ENCODE data around the gene L3HYPDH.

Gene L3HYPDH

DNA sequence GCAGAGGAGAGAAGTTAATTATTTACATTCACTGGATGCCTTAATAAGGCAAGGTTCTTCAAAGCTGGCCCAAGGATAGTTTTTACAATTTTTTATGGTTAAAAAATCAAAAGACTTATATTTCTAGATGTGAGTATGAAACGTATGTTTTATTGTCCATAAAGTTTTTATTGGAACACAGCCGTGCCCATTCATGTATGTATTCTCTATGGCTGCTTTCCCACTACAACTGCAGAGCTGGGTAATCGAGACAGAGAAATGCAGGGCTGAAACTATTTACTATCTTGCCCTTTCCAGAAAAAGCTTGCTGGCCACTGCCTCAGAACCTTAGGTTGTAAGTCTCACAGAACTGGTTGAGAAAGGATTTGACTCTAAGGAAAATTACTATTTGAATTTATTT, 16.5 kb upstream of the L3HYPDH start:
- TF ChIP-seq, protein P1, sequence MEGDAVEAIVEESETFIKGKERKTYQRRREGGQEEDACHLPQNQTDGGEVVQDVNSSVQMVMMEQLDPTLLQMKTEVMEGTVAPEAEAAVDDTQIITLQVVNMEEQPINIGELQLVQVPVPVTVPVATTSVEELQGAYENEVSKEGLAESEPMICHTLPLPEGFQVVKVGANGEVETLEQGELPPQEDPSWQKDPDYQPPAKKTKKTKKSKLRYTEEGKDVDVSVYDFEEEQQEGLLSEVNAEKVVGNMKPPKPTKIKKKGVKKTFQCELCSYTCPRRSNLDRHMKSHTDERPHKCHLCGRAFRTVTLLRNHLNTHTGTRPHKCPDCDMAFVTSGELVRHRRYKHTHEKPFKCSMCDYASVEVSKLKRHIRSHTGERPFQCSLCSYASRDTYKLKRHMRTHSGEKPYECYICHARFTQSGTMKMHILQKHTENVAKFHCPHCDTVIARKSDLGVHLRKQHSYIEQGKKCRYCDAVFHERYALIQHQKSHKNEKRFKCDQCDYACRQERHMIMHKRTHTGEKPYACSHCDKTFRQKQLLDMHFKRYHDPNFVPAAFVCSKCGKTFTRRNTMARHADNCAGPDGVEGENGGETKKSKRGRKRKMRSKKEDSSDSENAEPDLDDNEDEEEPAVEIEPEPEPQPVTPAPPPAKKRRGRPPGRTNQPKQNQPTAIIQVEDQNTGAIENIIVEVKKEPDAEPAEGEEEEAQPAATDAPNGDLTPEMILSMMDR (IDR thresholded peaks at IDR 0.05; ENCODE audit: control extremely low read depth, extremely low read depth, low read depth, missing control alignments): no peak
- no peak for DNase-seq (ENCODE audit: extremely low spot score)
- ChIA-PET POLR2A (no interaction called here), CTCF (interaction anchor here (1.6 to 1.8 kb wide), 2 partner anchors 76 to 427 kb away, joined by 3 to 10 read pairs; partner anchors contain the start of gene CCDC175)

DNA sequence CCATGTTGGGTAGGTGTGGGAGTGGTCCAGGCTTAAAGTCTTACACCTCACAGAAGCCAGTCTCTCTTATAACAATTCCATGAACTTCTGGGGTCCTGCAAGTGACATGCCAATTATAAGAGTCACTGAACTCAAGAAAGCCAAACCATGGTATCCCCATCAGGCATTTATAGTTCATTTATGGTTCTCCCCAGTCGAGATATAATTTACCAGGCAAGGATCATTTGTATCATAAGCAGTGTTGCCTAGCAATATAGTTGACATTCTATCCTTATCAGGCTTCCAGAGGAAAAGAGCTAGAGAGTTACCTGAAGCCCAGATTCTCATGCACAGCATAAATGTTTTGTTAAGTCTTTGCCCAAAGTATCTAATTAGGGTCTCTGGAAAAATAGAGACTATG, 8.2 kb upstream of the L3HYPDH start:
- POLR2A ChIA-PET: no interaction called here
- DNase-seq (ENCODE audit: extremely low spot score): no peak
- TF ChIP-seq, protein P1 (IDR thresholded peaks at IDR 0.05; ENCODE audit: control extremely low read depth, extremely low read depth, low read depth, missing control alignments): no peak
- CTCF ChIA-PET: interaction anchor here (1.0 to 2.1 kb wide), 4 partner anchors 8 to 84 kb away, joined by 3 to 10 read pairs (median 6); partner anchors contain the start of genes CCDC175, JKAMP and L3HYPDH

DNA sequence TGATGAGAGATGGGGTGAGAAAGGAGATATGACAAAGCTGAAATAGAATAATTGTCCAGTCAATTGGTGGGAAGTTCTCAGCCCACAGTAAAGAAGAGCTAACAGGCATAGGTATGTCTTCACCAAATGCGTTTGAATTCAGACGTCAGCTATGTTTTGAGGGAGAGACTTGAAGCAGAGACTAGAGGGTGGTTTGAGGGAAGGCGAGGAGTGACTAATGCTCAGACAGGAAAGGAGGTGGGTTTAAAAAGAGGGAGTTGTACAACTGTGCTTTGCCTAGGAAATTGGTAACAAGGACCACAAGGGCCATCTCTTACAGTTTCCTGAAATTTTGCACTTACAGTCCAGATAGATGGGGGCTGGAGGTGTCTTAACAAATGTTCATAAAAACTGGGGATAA, 6.5 kb upstream of the L3HYPDH start:
- TF ChIP-seq, protein P1 (IDR thresholded peaks at IDR 0.05; ENCODE audit: control extremely low read depth, extremely low read depth, low read depth, missing control alignments): no peak
- ChIA-PET POLR2A (no interaction called here), CTCF (interaction anchor here (1.0 to 1.3 kb wide), 2 partner anchors 16 to 86 kb away, joined by 3 read pairs; no protein-coding TSS in a partner anchor)
- no peak for DNase-seq (ENCODE audit: extremely low spot score)

DNA sequence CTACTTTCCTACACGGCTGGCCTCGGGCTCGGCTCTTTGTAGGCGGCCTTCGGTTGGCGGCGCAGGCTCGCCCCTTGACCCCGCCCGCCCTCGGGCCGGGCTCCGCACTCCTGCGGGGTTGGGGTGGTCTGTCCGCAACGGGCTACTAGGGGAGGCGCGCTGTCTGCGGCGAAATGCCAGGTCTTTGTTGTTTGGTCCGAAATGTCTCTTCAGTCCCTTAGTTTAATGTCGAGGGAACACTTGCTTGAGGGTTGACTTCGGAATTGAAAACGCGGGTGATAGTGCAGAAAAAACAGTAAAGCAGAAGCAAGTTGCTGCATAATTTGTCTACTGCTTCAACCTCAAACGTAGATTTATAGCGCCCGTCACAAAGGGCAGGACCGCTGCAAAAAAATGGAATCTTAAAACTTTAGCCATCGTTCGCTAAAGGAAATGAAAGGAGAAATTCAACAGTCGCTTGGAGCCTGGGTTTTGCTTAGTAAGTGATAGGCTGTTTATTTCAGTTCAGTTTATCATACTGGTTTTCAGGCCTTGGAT, 499 bp upstream of the L3HYPDH start:
- CTCF ChIA-PET: interaction anchor here (0.9 to 3.9 kb wide), 13 partner anchors 9 to 296 kb away, joined by 3 to 34 read pairs (median 4); partner anchors contain the start of genes CCDC175, DAAM1 and GPR135
- POLR2A ChIA-PET: interaction anchor here (0.5 to 0.9 kb wide), 2 partner anchors 63 to 720 kb away, joined by 3 read pairs; no protein-coding TSS in a partner anchor
- TF ChIP-seq, protein P1 (IDR thresholded peaks at IDR 0.05; ENCODE audit: control extremely low read depth, extremely low read depth, low read depth, missing control alignments): no peak
- no peak for DNase-seq (ENCODE audit: extremely low spot score)

DNA sequence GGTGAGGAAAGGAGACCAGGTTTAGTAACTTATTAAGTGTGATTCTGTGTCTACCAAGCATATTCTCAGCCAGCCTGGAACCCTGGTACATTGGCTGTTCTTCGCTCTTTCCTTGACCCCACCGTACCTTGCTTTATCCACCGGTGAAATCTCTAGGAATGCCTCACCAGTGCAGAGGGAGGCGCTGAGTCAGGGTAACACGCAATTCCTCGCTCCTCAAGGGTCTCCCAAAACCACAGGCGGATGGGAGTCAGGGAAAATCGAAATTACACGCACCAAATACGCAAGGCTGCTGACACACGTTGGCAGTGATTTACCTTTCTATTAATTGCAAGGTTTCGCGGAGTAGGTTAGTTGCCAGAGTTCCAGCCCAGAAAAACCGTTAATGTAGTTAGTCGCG, 845 bp downstream of the L3HYPDH start:
- TF ChIP-seq, protein P1 (IDR thresholded peaks at IDR 0.05; ENCODE audit: control extremely low read depth, extremely low read depth, low read depth, missing control alignments): no peak
- no peak for DNase-seq (ENCODE audit: extremely low spot score)
- ChIA-PET CTCF (interaction anchor here (0.7 to 3.9 kb wide), 10 partner anchors 9 to 618 kb away, joined by 3 to 34 read pairs (median 4); partner anchors contain the start of genes CCDC175, DAAM1 and GPR135), POLR2A (no interaction called here)

DNA sequence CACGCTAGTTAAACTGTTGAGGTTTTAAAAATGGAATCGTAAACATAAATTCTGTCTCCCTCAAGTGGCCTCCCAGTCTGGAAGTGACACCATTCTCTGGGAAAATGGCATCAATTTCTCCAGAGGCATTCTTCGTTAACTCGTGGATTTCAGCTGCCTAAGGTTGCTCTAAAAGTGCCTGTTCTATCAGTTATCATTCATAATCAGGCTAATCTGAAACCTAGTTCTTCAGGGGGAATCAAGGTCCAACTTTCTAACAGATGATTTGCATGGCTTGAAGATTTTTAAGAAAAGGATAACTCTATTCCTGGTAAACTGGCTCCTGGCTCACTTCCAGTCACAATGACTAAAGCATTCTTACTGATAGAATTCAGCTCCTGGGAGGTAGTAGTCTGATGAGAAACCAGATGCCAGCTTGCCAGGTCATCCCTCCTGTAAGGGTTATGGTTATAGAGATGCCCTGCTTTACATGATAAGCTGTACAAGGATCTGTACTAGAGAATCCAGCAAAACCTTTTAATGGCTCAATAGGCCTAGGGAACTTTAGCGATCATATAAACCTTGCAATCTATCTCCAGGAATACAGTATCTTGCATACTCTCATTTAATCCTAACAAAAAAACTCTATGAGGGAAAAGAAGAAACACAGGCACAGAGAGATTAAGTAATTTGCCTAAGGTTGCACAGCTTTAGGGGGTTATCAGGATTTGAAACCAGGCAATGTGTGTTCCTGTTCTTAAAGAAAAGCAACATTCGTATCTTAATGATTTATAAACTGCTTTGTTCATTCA, 1.5 kb downstream of the L3HYPDH start:
- POLR2A ChIA-PET: no interaction called here
- CTCF ChIA-PET: interaction anchor here (0.7 to 3.9 kb wide), 7 partner anchors 9 to 293 kb away, joined by 3 to 34 read pairs (median 5); partner anchors contain the start of gene CCDC175
- TF ChIP-seq, protein P1 (IDR thresholded peaks at IDR 0.05; ENCODE audit: control extremely low read depth, extremely low read depth, low read depth, missing control alignments): no peak
- no peak for DNase-seq (ENCODE audit: extremely low spot score)

Data from GM10248 (cell line).